ENCODE measurements around the gene DOCK7.

Gene DOCK7

DNA sequence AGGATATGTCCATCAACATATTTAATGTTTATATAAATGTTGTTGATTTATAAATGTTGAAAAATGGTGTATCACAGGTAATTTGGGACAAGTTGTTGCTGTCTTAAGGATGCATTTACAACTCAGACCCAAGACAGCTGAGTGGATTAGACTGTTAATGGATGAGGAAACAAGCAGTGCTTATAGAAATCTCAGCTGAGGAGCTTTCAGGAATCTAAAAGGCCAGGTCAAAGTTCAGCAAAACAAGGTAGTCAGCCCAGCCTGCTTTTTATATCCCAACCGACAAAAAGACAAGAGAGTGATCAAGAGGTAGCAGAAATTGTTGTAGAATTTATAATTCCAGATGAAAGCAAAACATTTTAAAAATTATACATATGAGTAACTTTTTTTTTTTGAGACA lies 268.0 kb downstream of the DOCK7 start:
- in situ Hi-C loops (cut with MboI; ENCODE audit: low pct_unique_long_range_greater_than_20kb, low sequenced_read_pairs, unreplicated experiment) = no loop called here
- no peak for TF ChIP-seq CTCF (IDR thresholded peaks at IDR 0.05; ENCODE audit: extremely low read depth, insufficient read depth, missing control alignments)
- no peak for DNase-seq (ENCODE audit: low spot score)

DNA sequence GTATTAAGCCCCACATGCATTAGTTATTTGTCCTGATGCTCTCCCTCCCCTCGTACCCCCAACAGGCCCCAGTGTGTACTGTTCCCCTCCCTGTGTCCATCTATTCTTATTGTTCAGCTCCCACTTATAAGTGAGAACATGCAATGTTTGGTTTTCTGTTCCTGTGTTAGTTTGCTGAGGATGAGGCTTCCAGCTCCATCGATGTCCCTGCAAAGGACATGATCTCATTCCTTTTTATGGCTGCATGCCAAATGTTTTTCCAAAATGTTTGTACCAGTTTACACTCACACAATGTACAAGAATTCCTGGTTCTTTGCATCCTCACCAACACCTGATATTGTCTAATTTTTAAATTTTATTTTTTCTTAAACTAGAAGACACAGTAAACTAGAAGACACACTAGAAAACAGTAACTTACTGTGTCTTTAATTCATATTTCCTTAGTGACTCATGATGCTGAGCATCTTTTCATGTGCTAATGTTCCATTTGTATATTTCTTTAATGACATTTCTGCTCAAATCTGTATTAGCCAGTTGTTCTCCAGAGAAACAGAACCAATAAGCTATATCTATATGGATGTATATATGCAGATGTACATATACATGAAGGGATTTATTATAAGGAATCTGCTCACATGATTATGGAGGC lies 270.7 kb downstream of the DOCK7 start:
- in situ Hi-C loops (cut with MboI; ENCODE audit: low pct_unique_long_range_greater_than_20kb, low sequenced_read_pairs, unreplicated experiment) = no loop called here
- DNase-seq (ENCODE audit: low spot score) = no peak
- no peak for TF ChIP-seq CTCF (IDR thresholded peaks at IDR 0.05; ENCODE audit: extremely low read depth, insufficient read depth, missing control alignments)

DNA sequence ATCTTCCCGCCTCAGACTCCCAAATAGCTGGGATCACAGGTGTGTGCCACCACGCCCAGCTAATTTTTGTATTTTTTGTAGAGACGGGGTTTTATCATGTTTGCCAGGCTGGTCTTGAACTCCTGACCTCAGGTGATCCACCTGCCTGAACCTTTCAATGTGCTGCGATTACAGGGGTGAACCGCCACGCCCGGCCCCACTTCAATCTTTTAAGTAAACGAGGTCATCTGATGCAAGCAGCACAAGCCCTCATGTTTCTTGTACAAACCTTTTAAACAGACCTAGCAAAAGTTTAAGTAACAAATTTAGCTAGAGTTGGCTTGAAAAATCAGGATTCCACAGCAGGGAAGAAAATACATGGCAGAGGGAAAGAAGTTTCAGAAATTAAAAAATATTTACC lies 272.5 kb downstream of the DOCK7 start:
- in situ Hi-C loops (cut with MboI; ENCODE audit: low pct_unique_long_range_greater_than_20kb, low sequenced_read_pairs, unreplicated experiment) = no loop called here
- no peak for DNase-seq (ENCODE audit: low spot score)
- no peak for TF ChIP-seq CTCF (IDR thresholded peaks at IDR 0.05; ENCODE audit: extremely low read depth, insufficient read depth, missing control alignments)

DNA sequence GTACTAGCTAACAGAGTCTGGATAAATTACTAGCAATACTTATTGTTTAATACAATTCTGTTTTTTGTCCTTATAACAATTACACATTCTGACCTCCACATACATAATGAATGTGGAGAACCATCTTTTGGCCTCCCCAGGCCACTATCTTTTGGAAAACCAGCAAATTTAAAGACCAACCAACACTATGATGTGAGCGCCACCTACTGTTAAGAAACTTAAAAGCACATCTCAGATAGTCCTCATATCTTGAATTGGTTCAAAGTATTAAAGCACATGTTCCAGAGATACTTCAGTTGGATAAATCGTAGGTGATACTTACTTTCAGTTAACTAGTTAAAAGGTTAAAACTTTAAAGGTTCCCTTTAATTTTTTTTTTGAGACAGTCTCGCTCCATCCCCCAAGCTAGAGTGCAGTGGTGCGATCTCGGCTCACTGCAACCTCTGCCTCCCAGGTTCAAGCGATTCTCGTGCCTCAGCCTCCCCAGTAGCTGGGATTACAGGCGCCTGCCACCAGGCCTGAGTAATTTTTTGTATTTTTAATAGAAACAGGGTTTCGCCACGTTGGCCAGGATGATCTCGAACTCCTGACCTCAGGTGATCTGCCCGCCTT lies 280.7 kb downstream of the DOCK7 start:
- in situ Hi-C loops (cut with MboI; ENCODE audit: low pct_unique_long_range_greater_than_20kb, low sequenced_read_pairs, unreplicated experiment) = loop anchor here (5.0 kb wide), 1 partner anchor 230 kb away; no protein-coding TSS in a partner anchor
- TF ChIP-seq CTCF (IDR thresholded peaks at IDR 0.05; ENCODE audit: extremely low read depth, insufficient read depth, missing control alignments) = peak; percentile 73

DNA sequence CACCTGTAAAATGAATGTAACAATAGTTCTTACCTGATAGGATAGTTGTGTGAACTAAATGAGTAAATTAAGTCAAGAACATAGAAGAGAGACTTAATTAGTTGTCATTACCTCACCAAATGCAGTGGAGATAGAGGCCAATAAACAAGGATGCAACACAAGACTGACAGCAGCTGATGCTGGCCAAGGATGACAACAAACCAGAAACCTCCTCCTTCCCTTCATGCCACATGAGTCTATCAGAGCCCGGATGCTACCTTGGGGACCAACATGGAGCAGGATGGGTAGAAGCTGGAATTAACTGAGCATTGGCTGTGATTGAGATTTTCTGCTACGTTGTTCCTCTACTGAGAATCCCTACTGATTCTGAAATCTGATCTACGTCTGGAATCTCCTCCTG lies 281.6 kb downstream of the DOCK7 start:
- no peak for DNase-seq (ENCODE audit: low spot score)
- no peak for TF ChIP-seq CTCF (IDR thresholded peaks at IDR 0.05; ENCODE audit: extremely low read depth, insufficient read depth, missing control alignments)
- in situ Hi-C loops (cut with MboI; ENCODE audit: low pct_unique_long_range_greater_than_20kb, low sequenced_read_pairs, unreplicated experiment) = loop anchor here (5.0 kb wide), 1 partner anchor 229 kb away; no protein-coding TSS in a partner anchor

More for the DNA sequence above, 280.7 kb downstream of the DOCK7 start:
- DNase-seq (ENCODE audit: low spot score) = peak; percentile 60

GRCh38 chr1:62405247-62405646 lies 282.9 kb downstream of the DOCK7 start:
- in situ Hi-C loops (cut with MboI; ENCODE audit: low pct_unique_long_range_greater_than_20kb, low sequenced_read_pairs, unreplicated experiment) = loop anchor here (5.0 kb wide), 1 partner anchor 228 kb away; no protein-coding TSS in a partner anchor
- DNase-seq (ENCODE audit: low spot score) = no peak
- no peak for TF ChIP-seq CTCF (IDR thresholded peaks at IDR 0.05; ENCODE audit: extremely low read depth, insufficient read depth, missing control alignments)

All from GM13977 (cell line).